Kidney (tissue), 14 donors: ENCODE data around the gene E2F1. TPM values are rescaled to one million over a fixed set of nuclear protein-coding genes. Genes with fewer than 3 reads are reported as not detected.

Source experiments
- DNase-seq, 5 donors: peaks; one replicate each; pipeline ENCODE4 v3.0.0-alpha.2; 2013 to 2020
- FAIRE-seq: peaks from 2 replicates; lab custom pipeline; 2012; peaks lifted over from hg19 to GRCh38; lab: Jason Lieb, UNC
- H3K27ac ChIP-seq, 2 donors: one replicate each; pipeline ENCODE4 v1.7.0; 2013; ENCODE audit warnings: low read depth in 2 of 2, low read length in 2 of 2, inconsistent platforms in 1 of 2
- H3K27me3 ChIP-seq: one replicate; pipeline ENCODE4 v1.7.1; 2013; ENCODE audit warnings: low read length, inconsistent platforms; ENCODE audit not compliant: control insufficient read depth, insufficient read depth
- H3K36me3 ChIP-seq, 3 donors: one replicate each; pipeline versions ENCODE4 v1.7.0 to v1.7.1; 2013; ENCODE audit warnings: low read length in 3 of 3, control low read depth in 1 of 3, inconsistent platforms in 1 of 3; ENCODE audit not compliant: insufficient read depth in 3 of 3, control insufficient read depth in 2 of 3
- H3K4me1 ChIP-seq, 3 donors: one replicate each; pipeline versions ENCODE4 v1.7.0 to v1.7.1; 2013; ENCODE audit warnings: low read length in 3 of 3, inconsistent platforms in 1 of 3, low read depth in 1 of 3; ENCODE audit not compliant: control insufficient read depth in 2 of 3, insufficient read depth in 2 of 3
- H3K4me3 ChIP-seq, 3 donors: one replicate each; pipeline versions ENCODE4 v1.7.0 to v1.8.1; 2013; ENCODE audit warnings: low read length in 3 of 3, control low read depth in 1 of 3, inconsistent platforms in 1 of 3
- H3K9ac ChIP-seq, 3 donors: one replicate each; pipeline versions ENCODE4 v1.7.0 to v1.7.1; 2013; ENCODE audit warnings: low read length in 3 of 3, control low read depth in 1 of 3, inconsistent platforms in 1 of 3
- H3K9me3 ChIP-seq, 3 donors: one replicate each; pipeline versions ENCODE4 v1.7.0 to v1.7.1; 2013; ENCODE audit warnings: low read length in 3 of 3, control low read depth in 1 of 3, inconsistent platforms in 1 of 3; ENCODE audit not compliant: control insufficient read depth in 2 of 3, insufficient read depth in 1 of 3
- intact Hi-C: fragments of 100-400 bp; cut with DNase I; formaldehyde crosslinking; loops from one replicate; pipeline ENCODE4 v1.11.1; 2022
- polyA plus RNA-seq: library from polyadenylated mRNA; stranded (reverse); fragments of 350-450 nt; fragmentation: Illumina TruSeq; extraction: RNeasy Lipid Tissue Mini Kit (QIAGEN cat#74804); gene quantifications from one replicate; pipeline ENCODE4 v1.2.3, GENCODE V29; 2014; ENCODE audit warnings: low read depth, low replicate concordance; ENCODE audit not compliant: insufficient read depth
- total RNA-seq: library from RNA; stranded (reverse); fragmentation: NEBNext Ultra II Directional; extraction: Animal tissue kit (Norgen Biotek cat#: 25700); gene quantifications from one replicate; pipeline ENCODE4 v1.2.1, GENCODE V29; 2021
- TF ChIP-seq, protein P1 (sequence below): IDR thresholded peaks from 3 replicates; pipeline ENCODE4 v1.5.1; 2012; ENCODE audit warnings: mild to moderate bottlenecking, moderate library complexity, borderline replicate concordance; ENCODE audit not compliant: insufficient read depth; ENCODE audit errors: extremely low read depth
- donor health status: control.
- donor health status: control.
- donor health status: control.
- donor health status: control.
- donor health status: control.
- donor health status: DM: yes; HTN: yes; CAD: no.
- donor health status: Normal renal cell carcinoma (clear cell type).

Gene E2F1
- total and polyA plus RNA-seq, 2 donors from 2014 or later: 0.90 to 1.5 TPM

DNA sequence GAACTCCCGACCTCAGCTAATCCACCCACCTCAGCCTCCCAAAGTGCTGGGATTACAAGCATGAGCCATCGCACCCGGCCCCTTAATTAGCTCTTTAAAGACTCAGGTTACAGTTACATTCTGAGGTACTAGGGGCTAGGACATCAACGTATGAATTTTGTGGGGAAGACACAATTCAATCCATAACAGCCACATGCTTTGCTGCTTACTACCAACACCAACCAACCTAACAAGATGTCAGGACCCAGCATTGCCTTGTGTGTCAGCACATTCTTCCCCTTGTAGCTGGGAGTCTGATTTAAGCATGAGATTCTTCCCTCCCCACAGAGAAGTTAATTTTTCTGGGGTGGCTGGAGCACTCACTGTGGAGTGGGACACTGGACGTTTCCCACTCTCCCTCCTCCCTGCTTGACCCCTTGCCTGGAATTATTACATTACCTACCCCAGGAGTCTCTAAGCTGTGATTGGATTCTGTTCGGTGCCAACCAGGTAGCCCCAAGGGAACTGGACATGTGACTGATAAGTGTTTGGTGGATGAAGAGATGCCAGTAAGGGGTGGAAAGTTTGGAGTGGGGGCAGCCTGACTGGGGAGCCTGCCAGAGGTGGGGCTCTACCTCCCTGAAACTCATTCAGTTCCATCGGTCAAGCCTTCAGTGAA lies 39.6 kb upstream of the E2F1 start:
- intact Hi-C loops: no loop called here
- FAIRE-seq: no peak
- no peak for DNase-seq
- Histone ChIP-seq H3K27ac (no peak overlapping the region), H3K9ac (no peak overlapping the region), H3K4me3 (no peak overlapping the region), H3K9me3 (no peaks in the 10 kb centered on the region), H3K27me3 (no peaks in the 10 kb centered on the region), H3K36me3 (no peaks in the 10 kb centered on the region), H3K4me1 (no peaks in the 10 kb centered on the region)
- TF ChIP-seq, protein P1, sequence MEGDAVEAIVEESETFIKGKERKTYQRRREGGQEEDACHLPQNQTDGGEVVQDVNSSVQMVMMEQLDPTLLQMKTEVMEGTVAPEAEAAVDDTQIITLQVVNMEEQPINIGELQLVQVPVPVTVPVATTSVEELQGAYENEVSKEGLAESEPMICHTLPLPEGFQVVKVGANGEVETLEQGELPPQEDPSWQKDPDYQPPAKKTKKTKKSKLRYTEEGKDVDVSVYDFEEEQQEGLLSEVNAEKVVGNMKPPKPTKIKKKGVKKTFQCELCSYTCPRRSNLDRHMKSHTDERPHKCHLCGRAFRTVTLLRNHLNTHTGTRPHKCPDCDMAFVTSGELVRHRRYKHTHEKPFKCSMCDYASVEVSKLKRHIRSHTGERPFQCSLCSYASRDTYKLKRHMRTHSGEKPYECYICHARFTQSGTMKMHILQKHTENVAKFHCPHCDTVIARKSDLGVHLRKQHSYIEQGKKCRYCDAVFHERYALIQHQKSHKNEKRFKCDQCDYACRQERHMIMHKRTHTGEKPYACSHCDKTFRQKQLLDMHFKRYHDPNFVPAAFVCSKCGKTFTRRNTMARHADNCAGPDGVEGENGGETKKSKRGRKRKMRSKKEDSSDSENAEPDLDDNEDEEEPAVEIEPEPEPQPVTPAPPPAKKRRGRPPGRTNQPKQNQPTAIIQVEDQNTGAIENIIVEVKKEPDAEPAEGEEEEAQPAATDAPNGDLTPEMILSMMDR: no peak

DNA sequence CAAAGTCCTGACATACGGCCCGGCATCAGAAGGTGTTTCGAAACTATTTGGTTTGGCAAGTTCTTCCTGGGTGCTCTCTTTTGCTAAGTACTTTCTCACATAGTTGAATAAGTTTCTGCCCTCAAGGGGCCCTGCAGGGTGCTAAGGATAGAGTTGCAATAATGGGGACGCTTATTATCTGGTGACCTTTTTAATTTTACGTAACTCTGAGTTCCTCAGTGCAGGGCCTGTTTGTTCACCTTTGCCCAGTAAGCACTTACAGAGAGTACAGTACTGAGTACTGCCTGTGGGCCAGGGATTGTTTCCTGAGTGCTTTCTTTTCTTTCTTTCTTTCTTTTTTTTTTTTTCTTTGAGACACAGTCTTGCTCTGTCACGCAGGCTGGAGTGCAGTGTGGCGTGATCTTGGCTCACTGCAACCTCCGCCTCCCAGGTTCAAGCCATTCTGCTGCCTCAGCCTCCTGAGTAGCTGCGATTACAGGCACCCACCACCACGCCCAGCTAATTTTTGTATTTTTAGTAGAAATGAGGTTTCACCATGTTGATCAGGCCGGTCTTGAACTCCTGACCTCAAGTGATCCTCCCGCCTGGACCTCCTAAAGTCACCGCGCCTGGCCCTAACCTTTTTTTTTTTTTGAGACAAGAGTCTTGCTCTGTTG lies 38.4 kb upstream of the E2F1 start:
- Histone ChIP-seq H3K27ac (no peak overlapping the region), H3K4me1 (peaks cover 0 to 1% (median 1%) of the 10 kb centered on the region in 3 donors), H3K9ac (no peak overlapping the region), H3K4me3 (no peak overlapping the region), H3K36me3 (no peaks in the 10 kb centered on the region), H3K9me3 (no peaks in the 10 kb centered on the region), H3K27me3 (no peaks in the 10 kb centered on the region)
- DNase-seq (no peak), FAIRE-seq (no peak)
- intact Hi-C loops: no loop called here
- TF ChIP-seq, protein P1: no peak

DNA sequence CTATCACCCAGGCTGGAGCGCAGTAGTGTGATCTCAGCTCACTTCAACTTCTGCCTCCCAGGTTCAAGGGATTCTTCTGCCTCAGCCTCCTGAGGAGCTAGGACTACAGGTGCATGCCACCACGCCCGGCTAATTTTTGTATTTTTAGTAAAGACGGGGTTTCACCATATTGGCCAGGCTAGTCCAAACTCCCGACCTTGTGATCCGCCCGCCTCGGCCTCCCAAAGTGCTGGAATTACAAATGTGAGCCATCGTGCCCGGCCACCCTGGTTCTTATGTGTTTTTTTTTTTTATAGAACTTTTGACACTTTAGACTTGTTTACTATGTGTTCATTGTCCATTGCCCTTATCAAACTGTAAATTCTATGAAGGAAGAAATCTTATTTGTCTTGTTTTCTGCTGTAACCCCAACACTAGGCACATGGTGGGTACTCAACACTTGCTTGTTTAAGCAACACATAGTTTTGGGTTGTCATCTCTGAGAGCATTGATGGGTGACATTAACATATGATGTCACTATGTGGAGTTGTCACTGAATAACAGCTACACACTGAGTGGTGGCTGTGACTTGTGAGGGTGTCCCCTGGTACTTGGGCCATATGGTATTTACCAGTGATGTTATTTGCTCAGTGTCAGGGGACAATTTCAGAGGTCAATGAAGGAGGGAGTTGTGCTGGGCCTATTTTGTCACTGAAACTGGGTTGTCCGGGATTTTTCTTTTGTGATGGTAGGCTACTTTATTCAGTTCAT lies 35.4 kb upstream of the E2F1 start:
- TF ChIP-seq, protein P1: no peak
- no peak overlapping the region for H3K27ac ChIP-seq
- no peaks in the 10 kb centered on the region for H3K27me3 ChIP-seq
- no peak overlapping the region for H3K4me3 ChIP-seq
- intact Hi-C loops: no loop called here
- no peaks in the 10 kb centered on the region for H3K9me3 ChIP-seq
- H3K4me1 ChIP-seq: peaks cover 0 to 8% (median 7%) of the 10 kb centered on the region in 3 donors
- FAIRE-seq: no peak
- DNase-seq: no peak
- no peaks in the 10 kb centered on the region for H3K36me3 ChIP-seq
- H3K9ac ChIP-seq: no peak overlapping the region
